T-helper 17 cell (primary cell): ENCODE results near the gene CHRNE. TPM values are rescaled to one million over a fixed set of nuclear protein-coding genes. Genes with fewer than 3 reads are reported as not detected.

Experiments
- total RNA-seq, 4 donors: library from RNA in 2 of 4; stranded (reverse) in 2 of 4; gene quantifications; one replicate each; pipeline ENCODE4 v1.2.3 and lab custom pipeline; 2022 to 2026

Gene CHRNE
- total RNA-seq, 2 donors from 2014 or later: 1.1 to 1.6 TPM

Other genes with a start within 250 kb of the CHRNE start
- 10 to 100 TPM; 38.0 to 44.9 TPM for gene PELP1, start 199.0 kb downstream of the CHRNE start, total RNA-seq
- 100 to 1,000 TPM; 220 to 255 TPM for gene ARRB2, start 192.5 kb downstream of the CHRNE start, total RNA-seq
- 1 to 10 TPM; 5.9 to 9.3 TPM for gene MED11, start 171.7 kb downstream of the CHRNE start, total RNA-seq
- 1 to 10 TPM; 1.0 to 1.6 TPM for gene ZMYND15, start 163.3 kb downstream of the CHRNE start, total RNA-seq
- 10 to 100 TPM; 10.3 to 15.3 TPM for gene CXCL16, start 163.2 kb downstream of the CHRNE start, total RNA-seq
- not detected for gene TM4SF5, start 131.2 kb downstream of the CHRNE start, total RNA-seq
- not detected for gene VMO1, start 116.7 kb downstream of the CHRNE start, total RNA-seq
- gene GLTPD2, start 114.1 kb downstream of the CHRNE start, total RNA-seq: under 1 TPM in 1 of 2 donors, not detected in 1; 0.34 TPM
- gene PSMB6, start 106.9 kb downstream of the CHRNE start, total RNA-seq: 10 to 100 TPM; 54.3 to 59.7 TPM
- 10 to 100 TPM; 30.6 to 32.8 TPM for gene PLD2, start 95.9 kb downstream of the CHRNE start, total RNA-seq
- gene MINK1, start 69.8 kb downstream of the CHRNE start, total RNA-seq: 100 to 1,000 TPM; 188 to 263 TPM
- 10 to 100 TPM; 10.7 to 12.8 TPM for gene C17orf107, start 3.6 kb downstream of the CHRNE start, total RNA-seq
- gene GP1BA, start 29.2 kb upstream of the CHRNE start, total RNA-seq: 10 to 100 TPM in 1 of 2 donors, 1 to 10 TPM in 1; 1.6 to 22.9 TPM
- 10 to 100 TPM; 26.2 to 26.4 TPM for gene SLC25A11, start 36.9 kb upstream of the CHRNE start, total RNA-seq
- 10 to 100 TPM; 95.5 to 99.0 TPM for gene RNF167, start 37.2 kb upstream of the CHRNE start, total RNA-seq
- 100 to 1,000 TPM; 686 to 710 TPM for gene PFN1, start 45.4 kb upstream of the CHRNE start, total RNA-seq
- 10 to 100 TPM; 17.2 to 17.6 TPM for gene ENO3, start 48.0 kb upstream of the CHRNE start, total RNA-seq
- 10 to 100 TPM; 39.0 to 48.4 TPM for gene SPAG7, start 64.7 kb upstream of the CHRNE start, total RNA-seq
- gene CAMTA2, start 84.6 kb upstream of the CHRNE start, total RNA-seq: 10 to 100 TPM; 59.9 to 63.5 TPM
- gene INCA1, start 94.4 kb upstream of the CHRNE start, total RNA-seq: not detected
- gene KIF1C, start 94.9 kb upstream of the CHRNE start, total RNA-seq: 10 to 100 TPM; 15.4 to 19.3 TPM
- under 1 TPM in 1 of 2 donors, not detected in 1; 0.12 TPM for gene SLC52A1, start 132.3 kb upstream of the CHRNE start, total RNA-seq
- gene ZFP3, start 175.4 kb upstream of the CHRNE start, total RNA-seq: 1 to 10 TPM; 2.5 to 3.6 TPM
- 1 to 10 TPM; 3.4 to 4.1 TPM for gene ZNF232, start 208.8 kb upstream of the CHRNE start, total RNA-seq
- gene USP6, start 212.9 kb upstream of the CHRNE start, total RNA-seq: under 1 TPM; 0.05 to 0.13 TPM